ENCODE data around the gene ASTL.

ASTL gene

GRCh38 chr2:96112501-96113366 lies 25.6 kb downstream of the ASTL start:
- DNase-seq (ENCODE audit: low spot score), result no peak

- peak; percentile 14 for DNase-seq (ENCODE audit: low spot score)
These were observed 26.3 kb downstream of the ASTL start for GRCh38 chr2:96111823-96112500.

GRCh38 chr2:96111257-96111640 lies 27.1 kb downstream of the ASTL start:
- DNase-seq (ENCODE audit: low spot score), result no peak

- no peak for DNase-seq (ENCODE audit: low spot score)
These were observed 27.6 kb downstream of the ASTL start for GRCh38 chr2:96110621-96111256.

GRCh38 chr2:96109931-96110511 lies 28.3 kb downstream of the ASTL start:
- no peak for DNase-seq (ENCODE audit: low spot score)

GRCh38 chr2:96109361-96109680 lies 29.0 kb downstream of the ASTL start:
- DNase-seq (ENCODE audit: low spot score), result no peak

GRCh38 chr2:96108541-96109360 lies 29.6 kb downstream of the ASTL start:
- no peak for DNase-seq (ENCODE audit: low spot score)

- no peak for DNase-seq (ENCODE audit: low spot score)
These were observed 30.2 kb downstream of the ASTL start for GRCh38 chr2:96108151-96108540.

- no peak for DNase-seq (ENCODE audit: low spot score)
These were observed 30.6 kb downstream of the ASTL start for GRCh38 chr2:96107708-96108065.

- DNase-seq (ENCODE audit: low spot score), result no peak
These were observed 31.2 kb downstream of the ASTL start for GRCh38 chr2:96106991-96107707.

- DNase-seq (ENCODE audit: low spot score), result no peak
These were observed 32.1 kb downstream of the ASTL start for GRCh38 chr2:96105994-96106715.

GRCh38 chr2:96105152-96105915 lies 33.0 kb downstream of the ASTL start:
- no peak for DNase-seq (ENCODE audit: low spot score)

GRCh38 chr2:96104487-96104861 lies 33.8 kb downstream of the ASTL start:
- no peak for DNase-seq (ENCODE audit: low spot score)

- peak; percentile 37 for DNase-seq (ENCODE audit: low spot score)
These were observed 34.4 kb downstream of the ASTL start for GRCh38 chr2:96103761-96104486.

- no peak for DNase-seq (ENCODE audit: low spot score)
These were observed 35.1 kb downstream of the ASTL start for GRCh38 chr2:96103187-96103601.

GRCh38 chr2:96102596-96103186 lies 35.6 kb downstream of the ASTL start:
- no peak for DNase-seq (ENCODE audit: low spot score)

- no peak for DNase-seq (ENCODE audit: low spot score)
These were observed 37.4 kb downstream of the ASTL start for GRCh38 chr2:96100893-96101304.

- no peak for DNase-seq (ENCODE audit: low spot score)
These were observed 38.2 kb downstream of the ASTL start for GRCh38 chr2:96099861-96100798.
